HepG2 (cell line): Measurements from ENCODE around the gene ABCC10. TPM values are rescaled to one million over a fixed set of nuclear protein-coding genes. Genes with fewer than 3 reads are reported as not detected.

ENCODE experiments used
- ATF7-NPFF ChIP-seq: sonication (generic); formaldehyde crosslinking; IDR thresholded peaks from 2 replicates; pipeline ENCODE4 v1.8.1; 2023; ENCODE audit warnings: mild to moderate bottlenecking, low read depth, missing genetic modification reagents, moderate library complexity
- CHD2 ChIP-seq: IDR thresholded peaks from 2 replicates; pipeline ENCODE4 v1.6.1; 2011; ENCODE audit warnings: low read depth, low read length, improper control_type of control experiment
- GATAD1 ChIP-seq: IDR thresholded peaks from 2 replicates; pipeline ENCODE4 v1.6.1; 2016; ENCODE audit warnings: missing genetic modification reagents, missing compliant biosample characterization
- JDP2 ChIP-seq: sonication (generic); formaldehyde crosslinking; IDR thresholded peaks from 2 replicates; pipeline ENCODE4 v1.8.1; 2022; ENCODE audit warnings: missing genetic modification reagents, borderline replicate concordance
- NR3C1 ChIP-seq: sonication (generic); formaldehyde crosslinking; IDR thresholded peaks from 2 replicates; pipeline ENCODE4 v1.4.0; 2020; ENCODE audit warnings: missing genetic modification reagents
- POLR2AphosphoS5 ChIP-seq: IDR thresholded peaks from 2 replicates; pipeline ENCODE4 v1.6.1; 2012; ENCODE audit warnings: low read depth, low read length
- RFXAP ChIP-seq: sonication (generic); formaldehyde crosslinking; IDR thresholded peaks from 2 replicates; pipeline ENCODE4 v1.4.0; 2020; ENCODE audit warnings: missing genetic modification reagents, borderline replicate concordance
- SP2 ChIP-seq: sonication (generic); formaldehyde crosslinking; IDR thresholded peaks from 2 replicates; pipeline ENCODE4 v1.5.1; 2020; ENCODE audit warnings: mild to moderate bottlenecking, missing genetic modification reagents
- SRSF4 ChIP-seq: fragments of 200-400 bp; formaldehyde crosslinking; IDR thresholded peaks from one replicate; pipeline ENCODE4 v1.6.1; 2018; ENCODE audit warnings: mild to moderate bottlenecking, low read depth, low read length, moderate library complexity; ENCODE audit not compliant: poor library complexity, severe bottlenecking
- SSRP1 ChIP-seq: IDR thresholded peaks from 2 replicates; pipeline ENCODE4 v1.6.1; 2016; ENCODE audit warnings: control low read depth
- TAF15 ChIP-seq: fragments of 200-400 bp; formaldehyde crosslinking; IDR thresholded peaks from one replicate; pipeline ENCODE4 v1.6.1; 2018; ENCODE audit warnings: mild to moderate bottlenecking, low read depth, low read length; ENCODE audit not compliant: poor library complexity, severe bottlenecking
- TOE1 ChIP-seq: sonication (generic); formaldehyde crosslinking; IDR thresholded peaks from 2 replicates; pipeline ENCODE4 v1.4.0; 2020; ENCODE audit warnings: mild to moderate bottlenecking, missing genetic modification reagents
- ZFYVE20 ChIP-seq: sonication (generic); formaldehyde crosslinking; IDR thresholded peaks from 2 replicates; pipeline ENCODE4 v1.8.0; 2023; ENCODE audit warnings: low read depth, mild to moderate bottlenecking, moderate library complexity, missing genetic modification reagents, borderline replicate concordance
- ZNF274 ChIP-seq: sonication (generic); formaldehyde crosslinking; IDR thresholded peaks from 2 replicates; pipeline ENCODE4 v1.5.1; 2020; ENCODE audit warnings: mild to moderate bottlenecking, missing genetic modification reagents
- ZNF317 ChIP-seq: sonication (generic); formaldehyde crosslinking; IDR thresholded peaks from 2 replicates; pipeline ENCODE4 v1.5.0; 2020; ENCODE audit warnings: mild to moderate bottlenecking, missing genetic modification reagents
- ZNF337 ChIP-seq: sonication (generic); formaldehyde crosslinking; IDR thresholded peaks from 2 replicates; pipeline ENCODE4 v1.5.1; 2020; ENCODE audit warnings: missing genetic modification reagents, low read depth, mild to moderate bottlenecking, borderline replicate concordance
- ZNF33B ChIP-seq: sonication (generic); formaldehyde crosslinking; IDR thresholded peaks from 2 replicates; pipeline ENCODE4 v1.5.1; 2020; ENCODE audit warnings: mild to moderate bottlenecking, missing genetic modification reagents
- ZNF768 ChIP-seq: sonication (generic); formaldehyde crosslinking; IDR thresholded peaks from 2 replicates; pipeline ENCODE4 v1.4.0; 2020; ENCODE audit warnings: missing genetic modification reagents
- ZNF781 ChIP-seq: sonication (generic); formaldehyde crosslinking; IDR thresholded peaks from 2 replicates; pipeline ENCODE4 v1.5.1; 2020; ENCODE audit warnings: borderline replicate concordance, mild to moderate bottlenecking, missing genetic modification reagents; ENCODE audit errors: not compliant biosample characterization
- polyA plus RNA-seq, 8 experiments: library from polyadenylated mRNA; depleted of rRNA in 3 of 8; stranded (reverse) in 7 of 8; unstranded in 1 of 8; fragments of >200 nt; fragmentation: Illumina TruSeq in 4 of 8; extraction: Trizol in 4 of 8; gene quantifications; 2 replicates each; pipeline versions ENCODE4 v1.2.1 to v1.2.3, GENCODE V29; 2011 to 2016; ENCODE audit warnings: low read depth in 4 of 8, missing spikeins in 1 of 8, mixed read lengths in 1 of 8; ENCODE audit not compliant: insufficient read depth in 1 of 8
- total RNA-seq, 5 experiments: library from RNA; depleted of rRNA; stranded (reverse); fragments of >200 nt; fragmentation: Illumina TruSeq; extraction: Trizol; gene quantifications; 2 replicates each; pipeline ENCODE4 v1.2.3, GENCODE V29; 2016; ENCODE audit warnings: low read depth in 1 of 5
- TF ChIP-seq, protein P1 (sequence below), 2 experiments: sonication (generic) in 1 of 2; formaldehyde crosslinking in 1 of 2; IDR thresholded peaks; 2 replicates each; pipeline versions ENCODE4 v1.5.1 to v1.6.1; 2011 to 2020; ENCODE audit warnings: borderline replicate concordance in 1 of 2, low read depth in 1 of 2, low read length in 1 of 2, mild to moderate bottlenecking in 1 of 2, missing genetic modification reagents in 1 of 2, moderate library complexity in 1 of 2
- TF ChIP-seq, protein P2 (sequence below): sonication (generic); formaldehyde crosslinking; IDR thresholded peaks from 2 replicates; pipeline ENCODE4 v1.5.1; 2020; ENCODE audit warnings: mild to moderate bottlenecking, missing genetic modification reagents, moderate library complexity
- TF ChIP-seq, protein P3 (sequence below): sonication (generic); formaldehyde crosslinking; IDR thresholded peaks from 2 replicates; pipeline ENCODE4 v1.5.1; 2020; ENCODE audit warnings: mild to moderate bottlenecking, missing genetic modification reagents, borderline replicate concordance

Gene ABCC10
- total and polyA plus RNA-seq, 2 of the 13 experiments (the other 11 are each of a cell fraction or from before 2014, with no cell fraction given): 16.0 to 24.3 TPM

DNA sequence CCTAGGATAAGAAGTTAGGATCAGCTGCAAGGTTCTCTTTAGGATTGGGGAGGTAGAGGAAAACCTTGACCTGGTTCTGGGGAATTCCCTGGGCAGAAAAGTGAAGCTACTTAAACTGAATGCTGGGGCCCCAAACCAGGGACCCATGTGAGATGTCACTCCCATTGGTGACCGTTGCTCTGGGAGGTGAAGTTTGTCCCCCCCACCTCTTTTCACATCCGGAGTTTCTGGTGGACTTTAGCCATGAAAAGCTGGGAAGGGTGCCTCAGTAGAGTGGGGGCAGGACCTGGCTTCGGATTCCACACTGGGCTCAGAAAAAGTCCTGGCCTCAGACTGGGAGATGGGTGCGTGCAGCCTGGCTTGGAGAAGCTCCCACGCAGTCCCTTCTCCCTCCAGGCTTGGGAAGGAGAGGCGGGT, 63.2 kb downstream of the ABCC10 start (continued):
- no peak for TF ChIP-seq ZFYVE20 (CRISPR knock-in tag)
- no peak for TF ChIP-seq SRSF4
- no peak for TF ChIP-seq ZNF781 (CRISPR knock-in tag)
- no peak for TF ChIP-seq ZNF768 (CRISPR knock-in tag)
- TF ChIP-seq GATAD1 (CRISPR knock-in tag): no peak
- no peak; the same call in 1 of the 2 replicates for TF ChIP-seq POLR2AphosphoS5
- TF ChIP-seq CHD2: no peak
- TF ChIP-seq NR3C1 (CRISPR knock-in tag): no peak
- TF ChIP-seq SP2 (CRISPR knock-in tag): 0 out of 2 replicates have a peak, but pooled peaks have one; percentile 15
- no peak for TF ChIP-seq TAF15
- no peak for TF ChIP-seq SSRP1 (CRISPR knock-in tag)
- no peak for TF ChIP-seq ZNF337 (CRISPR knock-in tag)
- no peak for TF ChIP-seq JDP2
- TF ChIP-seq TOE1 (CRISPR knock-in tag): no peak
- TF ChIP-seq ZNF33B (CRISPR knock-in tag): peak; percentile 1; the same call in 1 of the 2 replicates
- TF ChIP-seq RFXAP: peak; percentile 94; the same call in 1 of the 2 replicates
- TF ChIP-seq ATF7-NPFF (CRISPR knock-in tag): 0 out of 2 replicates have a peak, but pooled peaks have one; percentile 65
- TF ChIP-seq ZNF274 (CRISPR knock-in tag): no peak
- TF ChIP-seq, protein P1, sequence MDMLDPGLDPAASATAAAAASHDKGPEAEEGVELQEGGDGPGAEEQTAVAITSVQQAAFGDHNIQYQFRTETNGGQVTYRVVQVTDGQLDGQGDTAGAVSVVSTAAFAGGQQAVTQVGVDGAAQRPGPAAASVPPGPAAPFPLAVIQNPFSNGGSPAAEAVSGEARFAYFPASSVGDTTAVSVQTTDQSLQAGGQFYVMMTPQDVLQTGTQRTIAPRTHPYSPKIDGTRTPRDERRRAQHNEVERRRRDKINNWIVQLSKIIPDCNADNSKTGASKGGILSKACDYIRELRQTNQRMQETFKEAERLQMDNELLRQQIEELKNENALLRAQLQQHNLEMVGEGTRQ (IDR thresholded peaks at IDR 0.05; ENCODE audit: low read depth, low read length): no peak
- TF ChIP-seq, protein P1 (CRISPR knock-in tag; IDR thresholded peaks at IDR 0.05; ENCODE audit: borderline replicate concordance): no peak
- TF ChIP-seq, protein P2, sequence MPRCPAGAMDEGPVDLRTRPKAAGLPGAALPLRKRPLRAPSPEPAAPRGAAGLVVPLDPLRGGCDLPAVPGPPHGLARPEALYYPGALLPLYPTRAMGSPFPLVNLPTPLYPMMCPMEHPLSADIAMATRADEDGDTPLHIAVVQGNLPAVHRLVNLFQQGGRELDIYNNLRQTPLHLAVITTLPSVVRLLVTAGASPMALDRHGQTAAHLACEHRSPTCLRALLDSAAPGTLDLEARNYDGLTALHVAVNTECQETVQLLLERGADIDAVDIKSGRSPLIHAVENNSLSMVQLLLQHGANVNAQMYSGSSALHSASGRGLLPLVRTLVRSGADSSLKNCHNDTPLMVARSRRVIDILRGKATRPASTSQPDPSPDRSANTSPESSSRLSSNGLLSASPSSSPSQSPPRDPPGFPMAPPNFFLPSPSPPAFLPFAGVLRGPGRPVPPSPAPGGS (CRISPR knock-in tag): peak; percentile 96; the same call in 1 of the 2 replicates
- TF ChIP-seq, protein P3, sequence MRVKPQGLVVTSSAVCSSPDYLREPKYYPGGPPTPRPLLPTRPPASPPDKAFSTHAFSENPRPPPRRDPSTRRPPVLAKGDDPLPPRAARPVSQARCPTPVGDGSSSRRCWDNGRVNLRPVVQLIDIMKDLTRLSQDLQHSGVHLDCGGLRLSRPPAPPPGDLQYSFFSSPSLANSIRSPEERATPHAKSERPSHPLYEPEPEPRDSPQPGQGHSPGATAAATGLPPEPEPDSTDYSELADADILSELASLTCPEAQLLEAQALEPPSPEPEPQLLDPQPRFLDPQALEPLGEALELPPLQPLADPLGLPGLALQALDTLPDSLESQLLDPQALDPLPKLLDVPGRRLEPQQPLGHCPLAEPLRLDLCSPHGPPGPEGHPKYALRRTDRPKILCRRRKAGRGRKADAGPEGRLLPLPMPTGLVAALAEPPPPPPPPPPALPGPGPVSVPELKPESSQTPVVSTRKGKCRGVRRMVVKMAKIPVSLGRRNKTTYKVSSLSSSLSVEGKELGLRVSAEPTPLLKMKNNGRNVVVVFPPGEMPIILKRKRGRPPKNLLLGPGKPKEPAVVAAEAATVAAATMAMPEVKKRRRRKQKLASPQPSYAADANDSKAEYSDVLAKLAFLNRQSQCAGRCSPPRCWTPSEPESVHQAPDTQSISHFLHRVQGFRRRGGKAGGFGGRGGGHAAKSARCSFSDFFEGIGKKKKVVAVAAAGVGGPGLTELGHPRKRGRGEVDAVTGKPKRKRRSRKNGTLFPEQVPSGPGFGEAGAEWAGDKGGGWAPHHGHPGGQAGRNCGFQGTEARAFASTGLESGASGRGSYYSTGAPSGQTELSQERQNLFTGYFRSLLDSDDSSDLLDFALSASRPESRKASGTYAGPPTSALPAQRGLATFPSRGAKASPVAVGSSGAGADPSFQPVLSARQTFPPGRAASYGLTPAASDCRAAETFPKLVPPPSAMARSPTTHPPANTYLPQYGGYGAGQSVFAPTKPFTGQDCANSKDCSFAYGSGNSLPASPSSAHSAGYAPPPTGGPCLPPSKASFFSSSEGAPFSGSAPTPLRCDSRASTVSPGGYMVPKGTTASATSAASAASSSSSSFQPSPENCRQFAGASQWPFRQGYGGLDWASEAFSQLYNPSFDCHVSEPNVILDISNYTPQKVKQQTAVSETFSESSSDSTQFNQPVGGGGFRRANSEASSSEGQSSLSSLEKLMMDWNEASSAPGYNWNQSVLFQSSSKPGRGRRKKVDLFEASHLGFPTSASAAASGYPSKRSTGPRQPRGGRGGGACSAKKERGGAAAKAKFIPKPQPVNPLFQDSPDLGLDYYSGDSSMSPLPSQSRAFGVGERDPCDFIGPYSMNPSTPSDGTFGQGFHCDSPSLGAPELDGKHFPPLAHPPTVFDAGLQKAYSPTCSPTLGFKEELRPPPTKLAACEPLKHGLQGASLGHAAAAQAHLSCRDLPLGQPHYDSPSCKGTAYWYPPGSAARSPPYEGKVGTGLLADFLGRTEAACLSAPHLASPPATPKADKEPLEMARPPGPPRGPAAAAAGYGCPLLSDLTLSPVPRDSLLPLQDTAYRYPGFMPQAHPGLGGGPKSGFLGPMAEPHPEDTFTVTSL (CRISPR knock-in tag): no peak
- no peak for TF ChIP-seq ZNF317
